GM21619 (cell line): ENCODE data around the gene LRRC75B.

Experiments
- ATAC-seq: cut with Tn5 transposase; IDR thresholded peaks from one replicate; pipeline ENCODE4 v1.9.1; 2021; ENCODE audit not compliant: unreplicated experiment

The LRRC75B gene

DNA sequence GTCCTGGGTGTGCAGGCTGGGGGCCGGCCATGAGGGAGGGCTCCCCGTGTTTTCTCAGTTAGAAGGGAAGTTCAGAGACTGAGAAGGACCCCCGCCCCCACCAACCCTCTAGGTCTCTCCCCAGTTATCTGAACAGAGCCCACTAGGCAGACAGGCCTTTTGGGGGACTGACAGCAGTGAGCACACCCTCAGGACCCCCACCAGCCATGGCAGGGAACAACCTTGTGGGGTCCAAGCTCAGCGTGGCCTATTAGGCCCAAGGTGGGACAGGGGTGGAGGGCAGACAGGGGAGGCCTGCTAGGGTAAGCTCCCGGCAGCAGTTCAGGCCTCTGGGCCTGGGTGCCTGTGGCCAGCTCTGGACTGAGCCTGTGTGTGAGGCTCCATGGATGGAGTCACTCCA lies 5.6 kb downstream of the LRRC75B start:
- ATAC-seq: no peak

DNA sequence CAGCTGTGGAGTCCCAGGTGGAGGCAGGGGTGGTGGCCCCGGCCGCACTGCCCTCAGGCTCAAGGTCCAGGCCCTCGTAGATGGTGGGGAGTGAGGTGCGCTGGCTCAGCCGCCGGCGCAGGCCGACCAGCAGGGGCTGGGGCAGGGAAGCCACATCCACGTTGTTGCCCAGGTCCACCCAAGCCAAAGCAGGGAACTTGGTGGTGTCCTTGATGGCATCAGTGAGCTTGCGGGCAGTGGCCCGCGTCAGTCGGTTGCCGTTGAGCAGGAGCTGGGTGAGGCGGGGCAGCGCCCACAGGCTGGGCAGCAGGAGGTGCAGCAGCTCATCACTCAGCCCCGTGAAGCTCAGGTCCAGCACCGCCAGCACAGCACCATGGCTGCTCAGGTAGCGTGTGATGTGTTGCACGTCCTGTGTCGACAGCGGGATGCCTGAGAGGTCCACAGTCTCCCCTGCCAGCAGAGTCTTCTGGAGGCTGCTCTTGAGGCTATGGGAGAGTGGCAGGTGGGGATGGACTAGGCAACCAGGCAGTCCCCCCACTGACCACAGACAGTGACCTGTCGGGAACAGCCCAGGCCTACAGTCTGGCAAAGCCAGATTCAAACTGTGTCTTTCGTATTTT lies 6.8 kb downstream of the LRRC75B start:
- ATAC-seq: no peak

DNA sequence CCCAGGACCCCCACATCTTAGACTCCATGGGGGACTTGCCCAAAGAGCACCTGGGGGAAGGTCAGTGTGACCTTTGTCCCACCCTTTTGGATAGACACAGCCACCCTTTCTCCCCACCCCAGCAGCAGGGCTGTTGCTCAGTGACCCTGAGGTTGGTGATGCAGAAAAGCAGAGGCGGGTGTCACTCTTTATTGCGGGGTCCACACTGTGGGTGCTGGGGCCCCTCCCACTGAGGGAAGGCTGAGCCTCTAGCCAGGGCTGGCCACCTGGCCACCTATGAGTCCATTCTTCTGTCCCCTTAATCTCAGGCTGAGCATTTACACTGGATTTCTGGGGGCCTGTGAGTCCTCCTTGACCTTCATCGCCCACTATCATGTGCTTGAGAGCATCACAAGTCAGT lies 7.4 kb downstream of the LRRC75B start:
- ATAC-seq: no peak

DNA sequence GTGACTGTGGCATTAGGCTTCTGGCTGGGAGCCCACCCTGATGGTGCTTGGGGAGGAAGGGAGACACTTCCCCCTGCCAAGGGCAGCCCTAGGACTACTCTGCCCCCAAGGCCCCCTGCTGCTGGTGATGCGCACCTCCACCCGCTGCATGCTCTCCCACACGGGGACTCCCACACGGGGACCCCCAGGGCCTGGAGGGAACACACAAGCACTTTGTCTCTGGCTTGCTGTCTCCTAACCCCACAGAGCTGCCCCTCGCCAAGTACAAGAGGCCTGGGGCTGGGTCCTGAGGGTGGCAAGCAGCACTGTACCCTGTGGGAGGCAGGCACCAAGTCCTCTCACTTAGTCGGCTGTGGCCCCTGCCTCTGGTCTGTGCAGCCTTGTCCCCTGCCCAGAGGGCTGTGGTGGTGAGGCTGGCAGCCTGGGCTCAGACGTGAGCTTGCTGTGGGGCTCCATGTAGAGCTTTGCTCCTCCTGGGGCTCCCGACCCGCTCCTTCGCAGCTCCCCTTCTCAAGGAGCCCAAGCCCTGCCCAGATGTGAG lies 7.9 kb downstream of the LRRC75B start:
- ATAC-seq: no peak

DNA sequence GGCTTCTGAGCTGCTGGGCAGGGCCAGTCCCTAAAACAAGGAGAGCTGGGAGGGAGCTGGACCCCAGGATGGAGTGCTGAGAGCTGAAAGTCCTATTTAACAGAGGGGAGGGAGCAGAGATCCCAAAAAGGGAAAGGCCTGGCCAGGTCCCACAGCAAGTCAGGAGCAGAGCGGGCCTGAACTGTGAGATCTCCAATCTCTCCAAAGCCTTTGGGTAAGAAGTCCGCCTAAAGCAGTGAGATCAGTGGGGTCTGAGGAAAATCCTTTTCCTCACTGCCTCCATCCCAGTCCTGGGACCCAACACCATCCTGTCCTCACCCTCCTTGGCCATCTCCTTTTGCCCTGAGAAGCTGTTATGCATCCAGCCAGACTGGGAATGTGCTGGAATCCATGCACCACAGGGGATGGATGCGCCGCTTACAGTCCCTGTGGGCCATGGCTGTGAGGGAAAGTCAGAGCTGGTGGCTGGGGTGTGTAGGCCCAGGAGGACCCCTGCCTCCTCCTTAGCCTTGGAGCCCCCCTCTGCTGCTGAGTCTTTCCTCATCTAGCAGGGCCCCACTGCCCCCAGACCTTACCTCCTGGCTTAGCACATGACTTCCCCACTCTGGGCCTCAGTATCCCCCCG lies 8.6 kb downstream of the LRRC75B start:
- no peak for ATAC-seq

DNA sequence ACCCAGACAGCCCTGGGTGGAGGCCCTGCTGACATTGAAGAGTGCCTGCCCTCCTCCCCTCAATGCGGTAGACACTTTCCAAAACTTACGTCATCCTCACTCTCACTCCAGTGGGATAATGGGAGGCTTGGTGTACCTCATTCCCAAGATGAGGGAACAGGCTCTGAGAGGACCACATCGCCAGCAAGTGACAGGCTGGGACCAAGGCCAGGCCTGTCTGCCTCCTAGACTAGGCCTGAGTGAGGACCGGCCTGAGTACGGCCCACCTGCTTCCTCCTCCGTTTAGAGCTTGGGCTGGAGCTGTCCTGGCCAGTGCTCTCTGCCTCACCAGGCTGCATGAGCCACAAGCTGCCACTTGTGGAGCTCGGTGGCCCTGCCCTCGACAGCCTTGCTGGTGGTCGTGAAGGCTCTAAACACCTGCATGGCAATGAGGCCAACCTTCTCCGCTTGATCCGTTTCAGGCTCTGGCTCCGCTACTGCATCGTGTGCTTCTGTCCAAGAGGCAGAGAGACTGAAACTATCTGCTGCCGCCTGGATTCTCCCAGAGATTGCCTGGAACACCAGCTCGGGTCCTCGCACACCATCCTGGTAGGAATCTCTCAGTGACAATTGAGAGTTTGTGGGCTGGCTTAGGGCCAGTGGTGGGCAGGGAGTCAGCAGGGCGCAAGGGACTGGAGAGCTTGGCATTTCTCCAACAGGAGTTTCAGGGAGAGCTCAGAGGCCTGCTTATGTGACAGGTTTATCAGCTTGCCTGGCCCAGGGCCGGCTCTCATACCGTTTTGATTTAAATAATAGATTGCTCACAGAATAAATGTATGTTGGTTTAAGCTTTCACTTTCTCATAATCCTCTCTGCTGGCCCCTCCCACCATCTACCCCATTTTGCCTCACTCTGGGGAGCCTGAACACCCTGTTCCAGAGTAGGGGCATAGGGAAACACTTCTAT lies 9.4 kb downstream of the LRRC75B start:
- ATAC-seq: no peak

DNA sequence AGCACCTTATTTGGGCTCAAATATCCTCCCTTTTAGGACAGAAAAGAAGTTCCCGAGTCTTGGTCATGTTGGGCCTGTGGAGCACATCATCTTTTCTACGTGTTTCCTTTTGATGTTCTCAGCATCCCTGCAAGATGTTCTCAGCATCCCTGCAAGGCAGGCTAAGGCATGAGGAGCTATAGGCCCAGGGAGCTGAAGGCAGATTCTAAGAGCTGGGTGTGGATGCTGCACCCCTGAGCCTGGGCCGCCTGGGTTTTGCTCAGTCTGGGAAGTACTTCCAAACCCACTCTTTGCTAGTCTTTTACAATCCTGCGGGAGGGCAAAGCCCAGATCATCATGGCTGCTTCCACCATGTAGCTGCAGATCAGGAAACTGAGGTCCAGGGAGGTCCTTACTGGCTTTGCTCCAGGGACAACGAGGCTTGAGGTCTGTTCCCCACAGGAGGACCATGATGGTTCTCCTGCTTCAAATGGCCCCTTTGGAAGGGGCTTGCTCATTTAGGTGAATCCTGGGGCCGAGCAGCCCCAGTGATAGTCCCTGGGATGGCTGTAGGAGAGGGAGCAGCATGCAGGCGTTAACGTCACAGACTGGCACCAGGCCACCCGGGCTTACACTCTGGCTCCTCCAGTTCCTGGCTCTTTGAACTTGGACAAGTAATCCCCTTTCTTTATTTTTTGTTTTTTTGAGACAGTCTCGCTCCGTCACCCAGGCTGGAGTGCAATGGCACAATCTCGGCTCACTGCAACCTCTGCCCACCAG lies 10.6 kb downstream of the LRRC75B start:
- no peak for ATAC-seq

DNA sequence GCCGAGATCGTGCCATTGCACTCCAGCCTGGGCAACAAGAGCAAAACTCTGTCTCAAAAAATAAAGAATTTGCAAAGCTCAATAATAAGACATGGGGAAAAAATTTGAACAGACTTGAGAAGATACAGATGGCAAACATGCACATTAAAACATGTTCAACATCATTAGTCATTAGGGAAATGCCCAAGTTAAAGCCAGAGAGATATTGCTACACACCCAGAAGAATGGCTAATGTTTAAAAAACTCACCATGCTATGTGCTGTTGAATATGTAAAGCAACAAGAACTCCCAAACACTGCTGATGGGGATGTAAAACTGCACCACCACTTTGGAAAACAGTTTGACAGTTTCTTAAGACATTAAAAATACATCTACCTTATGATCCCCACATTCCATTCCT lies 12.6 kb downstream of the LRRC75B start:
- no peak for ATAC-seq

DNA sequence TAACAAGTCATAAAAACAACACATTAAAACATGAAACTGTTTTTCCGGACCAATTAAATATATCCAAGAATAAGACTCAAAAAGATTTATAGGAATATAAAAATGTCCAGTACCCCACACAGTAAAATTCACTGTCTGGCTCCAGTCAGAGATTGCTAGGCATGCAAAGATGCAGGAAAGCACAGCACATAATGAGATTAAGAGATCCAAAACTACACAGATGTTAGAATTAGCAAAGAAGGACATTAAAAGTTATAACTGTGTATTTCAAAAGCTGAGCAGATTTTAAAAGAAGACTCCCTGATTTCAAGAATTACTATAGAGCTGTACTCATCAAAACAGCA lies 13.6 kb downstream of the LRRC75B start:
- ATAC-seq: no peak

DNA sequence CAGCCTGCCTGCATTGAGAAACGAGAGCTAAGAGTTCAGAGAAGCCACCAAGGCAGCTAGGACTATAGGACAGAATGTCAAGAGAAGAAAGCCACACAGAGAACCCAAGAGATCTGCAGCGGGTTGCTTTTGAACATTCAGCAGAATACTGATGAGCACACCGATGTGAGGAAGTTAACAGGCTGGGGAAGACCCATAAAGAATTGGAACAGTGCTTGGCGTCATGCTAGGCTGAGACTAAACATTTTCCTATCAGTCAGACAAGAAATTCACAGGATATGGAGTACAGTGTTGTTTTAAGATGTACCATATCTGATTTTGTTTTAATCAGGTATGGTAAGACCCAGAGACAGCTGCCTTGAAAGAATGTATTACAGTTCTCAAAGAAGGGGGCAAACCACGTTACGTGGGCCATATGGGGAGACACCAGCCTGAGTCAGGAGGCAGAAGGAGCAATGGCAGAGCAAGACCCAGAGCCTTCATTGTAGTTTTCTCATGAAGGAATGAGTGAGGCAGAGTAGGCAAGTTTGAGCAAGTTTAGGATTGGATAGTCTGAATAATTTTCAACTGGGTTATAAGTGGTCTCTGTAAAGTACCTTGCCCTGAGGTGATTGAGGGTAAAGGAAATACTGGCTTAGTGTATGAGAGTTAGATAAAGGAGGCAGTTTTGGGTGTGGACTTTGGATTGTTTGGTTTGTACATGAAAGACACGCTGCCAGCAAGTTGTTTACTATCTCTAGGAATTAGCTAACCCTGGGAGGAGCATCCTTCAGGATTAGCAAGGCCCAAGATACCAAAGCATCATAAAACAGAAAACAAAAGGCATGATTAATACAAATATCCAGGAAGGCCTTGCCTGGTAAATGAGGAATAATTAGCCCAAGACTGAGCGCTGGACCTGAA lies 14.3 kb downstream of the LRRC75B start:
- ATAC-seq: no peak

DNA sequence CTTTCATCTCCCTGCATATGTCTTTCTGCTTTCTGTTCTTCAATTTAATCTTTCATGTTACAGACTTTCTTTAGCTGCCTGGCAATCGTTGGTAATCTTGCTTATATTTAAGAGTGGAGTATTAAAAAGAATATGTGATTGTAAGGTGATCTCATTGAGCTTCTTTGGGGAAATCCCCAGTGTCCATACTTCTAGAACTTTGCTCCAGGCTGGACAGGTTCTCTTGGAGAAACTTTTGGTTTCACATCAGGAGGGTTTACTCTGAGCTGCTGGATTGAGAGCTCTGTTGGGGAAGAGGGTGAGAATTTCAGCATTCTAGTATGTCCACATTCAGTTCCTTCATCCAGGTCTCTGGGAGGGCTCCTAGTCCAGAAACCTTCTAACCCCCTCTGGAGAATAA lies 16.1 kb downstream of the LRRC75B start:
- ATAC-seq: no peak

DNA sequence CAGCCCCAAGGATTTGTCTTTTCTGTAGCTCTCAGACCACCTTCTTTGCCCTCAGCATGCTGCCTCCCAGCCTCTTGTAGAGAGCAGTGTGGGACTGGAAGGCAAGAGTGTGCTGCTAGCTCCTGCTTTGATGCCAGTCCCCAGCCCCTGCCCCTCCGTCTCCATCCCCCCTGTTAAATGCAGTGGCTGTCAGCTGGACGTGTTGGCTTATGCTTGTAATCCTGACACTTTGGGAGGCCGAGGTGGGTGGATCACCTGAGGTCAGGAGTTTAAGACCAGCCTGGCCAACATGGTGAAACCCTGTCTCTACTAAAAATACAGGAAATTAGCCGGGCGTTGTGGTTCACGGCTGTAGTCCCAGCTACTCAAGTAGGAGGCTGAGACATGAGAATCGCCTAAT lies 21.6 kb downstream of the LRRC75B start:
- ATAC-seq: no peak

DNA sequence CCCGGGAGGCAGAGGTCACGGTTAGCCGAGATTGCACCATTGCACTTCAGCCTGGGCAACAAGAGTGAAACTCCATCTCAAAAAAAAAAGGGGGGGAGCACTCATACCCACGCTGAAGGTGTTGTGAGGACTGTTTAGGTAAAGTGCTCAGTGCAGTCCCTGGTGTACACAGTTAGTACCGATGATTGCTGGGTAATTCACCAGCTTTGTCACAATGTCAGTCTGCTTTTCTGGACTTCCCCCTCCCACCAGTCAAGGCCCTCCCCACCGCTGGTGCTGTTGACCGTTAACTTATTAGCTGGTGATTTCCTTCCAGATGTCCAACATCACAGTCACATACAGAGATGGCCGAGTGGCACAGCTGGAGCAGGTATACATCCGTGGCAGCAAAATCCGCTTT lies 25.2 kb downstream of the LRRC75B start:
- no peak for ATAC-seq

DNA sequence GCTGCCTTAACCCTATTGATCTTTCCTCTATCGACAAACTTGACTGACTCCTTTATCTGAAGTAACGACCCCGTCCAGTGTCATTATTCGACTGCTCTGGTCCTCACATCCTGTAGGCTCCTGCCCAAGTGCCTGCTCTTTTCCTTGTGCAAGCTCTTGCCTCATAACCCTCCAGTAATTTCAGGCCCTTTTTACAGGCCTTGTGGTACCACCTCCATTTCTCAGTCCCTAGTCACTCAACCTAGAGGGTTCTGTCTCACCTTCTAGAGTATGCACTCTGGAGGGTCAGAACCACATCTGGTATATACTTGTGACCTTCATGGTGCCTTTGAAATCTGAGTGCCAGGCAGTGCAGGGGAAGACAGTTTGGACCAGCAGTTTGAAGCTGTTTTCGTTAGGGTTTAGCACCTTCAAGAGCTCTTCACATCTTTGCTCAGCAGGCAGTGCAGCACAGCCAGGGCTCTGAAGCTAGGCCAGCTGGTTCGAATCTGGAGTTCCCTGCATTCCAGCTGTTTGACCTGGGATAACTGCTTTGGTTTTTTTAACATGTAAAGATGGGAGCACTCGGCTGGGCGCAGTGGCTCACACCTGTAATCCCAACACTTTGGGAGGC lies 25.9 kb downstream of the LRRC75B start:
- ATAC-seq: no peak

DNA sequence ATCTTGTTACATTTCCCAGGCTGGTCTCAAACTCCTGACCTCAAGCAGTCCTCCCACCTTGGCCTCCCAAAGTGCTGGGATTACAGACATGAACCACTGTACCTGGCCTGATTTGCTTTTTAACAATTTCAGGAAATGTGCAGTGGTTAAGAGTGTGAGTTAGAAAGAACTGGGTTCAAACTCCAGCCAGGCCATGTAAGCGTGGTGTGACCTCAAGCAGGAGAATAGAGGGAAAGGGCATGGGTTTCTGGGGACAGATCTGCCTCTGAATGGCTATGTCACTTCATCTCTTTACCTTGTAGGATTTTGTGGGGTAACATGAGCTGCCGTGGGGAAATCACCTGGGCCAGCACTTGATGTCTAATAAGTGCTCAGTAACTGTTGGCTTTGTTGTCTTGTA lies 27.8 kb downstream of the LRRC75B start:
- ATAC-seq: no peak

DNA sequence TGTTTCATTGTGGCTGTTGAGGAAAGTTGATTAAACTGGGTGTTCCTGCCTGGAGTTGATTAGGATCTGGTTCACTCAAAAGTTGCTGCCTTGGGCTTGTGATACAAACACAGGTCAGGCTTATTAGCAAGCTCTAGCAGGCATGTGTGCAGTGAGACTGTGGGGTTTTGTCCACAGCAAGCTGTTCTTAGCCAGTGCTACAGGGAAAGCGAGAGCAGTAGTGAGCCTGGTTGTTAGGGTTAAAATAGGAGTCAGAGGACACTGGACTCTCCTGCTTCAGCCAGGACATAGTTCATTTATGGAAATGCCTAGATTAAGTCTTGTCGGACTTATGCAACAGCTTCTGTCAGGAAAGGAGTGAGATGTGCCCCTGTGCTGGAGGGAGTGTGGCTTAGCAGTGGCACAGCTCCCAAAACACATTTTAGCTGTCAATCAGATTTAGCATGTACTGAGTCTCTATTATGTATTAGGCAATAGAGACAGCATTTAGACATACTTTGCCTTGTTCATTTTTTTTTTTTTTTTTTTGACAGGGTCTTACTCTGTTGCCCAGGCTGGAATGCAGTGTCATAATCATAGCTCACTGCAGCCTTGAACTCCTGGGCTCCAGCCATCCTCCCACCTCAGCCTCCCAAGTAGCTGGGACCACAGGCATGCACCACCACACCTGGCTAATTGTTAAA lies 28.4 kb downstream of the LRRC75B start:
- no peak for ATAC-seq

DNA sequence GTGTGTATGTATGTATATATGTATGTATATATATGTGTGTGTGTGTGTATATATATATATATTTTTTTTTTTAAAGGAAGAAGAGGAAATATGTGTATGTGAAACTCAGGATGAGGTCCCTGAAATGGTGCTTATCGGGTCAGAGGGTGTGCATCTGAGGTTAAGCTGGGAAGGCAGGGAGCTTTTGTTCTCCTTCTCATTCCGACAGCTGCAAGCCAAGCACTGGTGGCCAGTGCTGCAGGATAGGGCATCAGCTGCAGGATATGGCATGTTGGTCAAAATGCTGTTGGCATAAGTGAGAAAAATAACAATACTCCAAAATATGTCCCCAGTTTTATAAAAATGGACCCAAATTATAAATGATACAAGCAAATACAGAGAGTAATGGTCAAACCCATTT lies 29.6 kb downstream of the LRRC75B start:
- ATAC-seq: no peak

DNA sequence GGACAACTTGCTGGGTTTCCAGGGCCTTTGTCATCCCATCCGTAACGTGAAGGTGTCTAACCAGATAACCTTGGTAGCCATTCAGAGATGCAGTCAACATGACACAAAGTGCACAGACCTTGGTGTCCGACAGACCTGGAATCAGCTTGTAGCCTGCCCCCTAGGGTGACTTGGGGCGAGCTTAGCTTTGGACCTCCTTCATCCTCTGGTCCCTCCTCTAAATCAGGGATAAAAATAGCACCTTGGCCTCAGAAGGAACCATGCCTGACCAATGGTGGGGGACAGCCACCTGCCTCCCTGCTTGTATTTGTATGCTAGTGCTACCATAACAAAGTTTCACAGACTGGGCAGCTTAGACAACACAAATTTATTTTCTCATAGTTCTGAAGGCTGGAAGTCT lies 33.4 kb downstream of the LRRC75B start:
- no peak for ATAC-seq
